ENCODE measurements around the gene PNMA1. TPM values are rescaled to one million over a fixed set of nuclear protein-coding genes. Genes with fewer than 3 reads are reported as not detected.

PNMA1 gene
- total RNA-seq, 6 experiments from 2014 or later: 1.7 to 7.6 (median 3.7) TPM

GRCh38 chr14:73695082-73695481 lies 19.1 kb downstream of the PNMA1 start:
- Histone ChIP-seq H3K27me3 (no peaks in the 10 kb centered on the region), H3K36me3 (no peaks in the 10 kb centered on the region), H3K27ac (no peak overlapping the region), H3K9me3 (no peaks in the 10 kb centered on the region), H3K4me1 (no peaks in the 10 kb centered on the region), H3K4me3 (no peak overlapping the region)
- WGBS (ENCODE audit: insufficient coverage, low coverage, low lambda C conversion rate, missing lambda C conversion rate): 100% methylated on average over 2 of the region's 2 CpGs
- ATAC-seq (no peak), DNase-seq (no peak)
- TF ChIP-seq POLR2A (IDR thresholded peaks at IDR 0.05) (no peak), CTCF (IDR thresholded peaks at IDR 0.05) (no peak)
- intact Hi-C loops (cut with DNase I): no loop called here

- 94% methylated on average over 2 of the region's 2 CpGs for WGBS (ENCODE audit: insufficient coverage, low coverage, low lambda C conversion rate, missing lambda C conversion rate)
- DNase-seq (no peak), ATAC-seq (no peak)
- TF ChIP-seq CTCF (IDR thresholded peaks at IDR 0.05): no peak
- no peak for TF ChIP-seq POLR2A (IDR thresholded peaks at IDR 0.05)
- Histone ChIP-seq H3K36me3 (no peaks in the 10 kb centered on the region), H3K4me1 (no peaks in the 10 kb centered on the region), H3K4me3 (no peak overlapping the region), H3K9me3 (no peaks in the 10 kb centered on the region), H3K27me3 (no peaks in the 10 kb centered on the region), H3K27ac (no peak overlapping the region)
- intact Hi-C loops (cut with DNase I): no loop called here
These were observed 20.1 kb downstream of the PNMA1 start for GRCh38 chr14:73694083-73694482.

GRCh38 chr14:73686901-73687300 lies 27.3 kb downstream of the PNMA1 start:
- TF ChIP-seq CTCF (IDR thresholded peaks at IDR 0.05) (no peak), POLR2A (IDR thresholded peaks at IDR 0.05) (no peak)
- intact Hi-C loops (cut with DNase I): no loop called here
- ATAC-seq (no peak), DNase-seq (no peak)
- no peaks in the 10 kb centered on the region for H3K4me1 ChIP-seq
- H3K27me3 ChIP-seq: no peaks in the 10 kb centered on the region
- peaks cover 0 to 2% (median 0%) of the 10 kb centered on the region in 4 donors for H3K36me3 ChIP-seq
- no peaks in the 10 kb centered on the region for H3K9me3 ChIP-seq
- 81% methylated on average over 3 of the region's 3 CpGs for WGBS (ENCODE audit: insufficient coverage, low coverage, low lambda C conversion rate, missing lambda C conversion rate)
- H3K27ac ChIP-seq: no peak overlapping the region
- no peak overlapping the region for H3K4me3 ChIP-seq

- TF ChIP-seq POLR2A (IDR thresholded peaks at IDR 0.05) (no peak), CTCF (IDR thresholded peaks at IDR 0.05) (no peak)
- H3K27me3 ChIP-seq: no peaks in the 10 kb centered on the region
- DNase-seq (no peak), ATAC-seq (no peak)
- H3K4me1 ChIP-seq: no peaks in the 10 kb centered on the region
- no peak overlapping the region for H3K4me3 ChIP-seq
- intact Hi-C loops (cut with DNase I): no loop called here
- WGBS (ENCODE audit: insufficient coverage, low coverage, low lambda C conversion rate, missing lambda C conversion rate): 79% methylated on average over 6 of the region's 9 CpGs
- H3K36me3 ChIP-seq: peaks cover 0 to 2% (median 0%) of the 10 kb centered on the region in 4 donors
- no peaks in the 10 kb centered on the region for H3K9me3 ChIP-seq
- H3K27ac ChIP-seq: no peak overlapping the region
These were observed 28.9 kb downstream of the PNMA1 start for GRCh38 chr14:73685328-73685727.

- TF ChIP-seq CTCF (IDR thresholded peaks at IDR 0.05) (no peak), POLR2A (IDR thresholded peaks at IDR 0.05) (no peak)
- intact Hi-C loops (cut with DNase I): no loop called here
- no peak for DNase-seq
- Histone ChIP-seq H3K27me3 (no peaks in the 10 kb centered on the region), H3K27ac (no peak overlapping the region), H3K36me3 (peaks cover 0 to 2% (median 0%) of the 10 kb centered on the region in 4 donors), H3K9me3 (no peaks in the 10 kb centered on the region), H3K4me3 (no peak overlapping the region), H3K4me1 (no peaks in the 10 kb centered on the region)
- ATAC-seq: no peak
- WGBS (ENCODE audit: insufficient coverage, low coverage, low lambda C conversion rate, missing lambda C conversion rate): 81% methylated on average over 5 of the region's 5 CpGs
These were observed 29.6 kb downstream of the PNMA1 start for GRCh38 chr14:73684627-73685026.

All from right lobe of liver (tissue), 6 donors.